Muscle layer of colon (tissue), 2 donors: ENCODE measurements around the gene ZNF431.
A peak's percentile ranks its signal among the peaks of the same experiment; 100 is the strongest.
"Not testable (repeated sequence)": the region's sequence is repeated elsewhere in the genome, so short reads cannot be mapped to it uniquely, and the experiment has no call there.

ENCODE experiments used
- H3K27ac ChIP-seq: one replicate; pipeline ENCODE4 v1.7.0; 2013; ENCODE audit warnings: low read depth, mild to moderate bottlenecking, low read length, moderate library complexity
- H3K27me3 ChIP-seq, 2 donors: one replicate each; pipeline ENCODE4 v1.7.0; 2013; ENCODE audit warnings: low read length in 2 of 2, mild to moderate bottlenecking in 2 of 2; ENCODE audit not compliant: insufficient read depth in 2 of 2, control insufficient read depth in 1 of 2
- H3K36me3 ChIP-seq: one replicate; pipeline ENCODE4 v1.7.0; 2013; ENCODE audit warnings: mild to moderate bottlenecking, low read length; ENCODE audit not compliant: insufficient read depth
- H3K4me1 ChIP-seq: one replicate; pipeline ENCODE4 v1.7.0; 2013; ENCODE audit warnings: mild to moderate bottlenecking, low read length; ENCODE audit not compliant: insufficient read depth
- H3K4me3 ChIP-seq, 2 donors: one replicate each; pipeline ENCODE4 v1.7.0; 2013; ENCODE audit warnings: low read length in 2 of 2, low read depth in 1 of 2, mild to moderate bottlenecking in 1 of 2, moderate library complexity in 1 of 2
- H3K9ac ChIP-seq: one replicate; pipeline ENCODE4 v1.7.0; 2013; ENCODE audit warnings: low read length
- H3K9me3 ChIP-seq: one replicate; pipeline ENCODE4 v1.7.0; 2013; ENCODE audit warnings: mild to moderate bottlenecking, low read length
- donor health status: abdominal sarcoma.
- donor health status: Adenocarcinoma of cecum.

The ZNF431 gene

DNA sequence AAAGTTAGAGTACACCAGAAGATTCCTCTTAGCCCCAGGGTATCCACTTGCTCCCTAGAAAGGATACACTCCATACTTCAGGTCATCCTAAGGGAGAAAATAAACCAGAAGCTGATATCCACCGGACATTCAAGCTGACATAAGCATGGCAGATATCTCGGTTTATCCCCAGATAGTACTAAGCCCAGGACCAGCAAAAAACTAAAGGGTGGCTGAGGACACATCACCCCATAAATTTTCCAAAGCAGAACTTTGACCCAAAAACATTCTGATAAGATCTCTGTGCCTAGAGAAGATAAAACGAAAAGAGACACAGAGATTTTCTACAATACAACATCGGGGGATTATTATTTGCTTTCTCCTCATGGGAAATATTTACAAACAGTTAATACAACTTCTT, 13.9 kb upstream of the ZNF431 start:
- Histone ChIP-seq H3K36me3 (no peaks in the 10 kb centered on the region), H3K4me1 (no peaks in the 10 kb centered on the region), H3K9me3 (no peaks in the 10 kb centered on the region), H3K4me3 (no peak overlapping the region), H3K27ac (no peak overlapping the region), H3K27me3 (no peaks in the 10 kb centered on the region), H3K9ac (no peak overlapping the region)

DNA sequence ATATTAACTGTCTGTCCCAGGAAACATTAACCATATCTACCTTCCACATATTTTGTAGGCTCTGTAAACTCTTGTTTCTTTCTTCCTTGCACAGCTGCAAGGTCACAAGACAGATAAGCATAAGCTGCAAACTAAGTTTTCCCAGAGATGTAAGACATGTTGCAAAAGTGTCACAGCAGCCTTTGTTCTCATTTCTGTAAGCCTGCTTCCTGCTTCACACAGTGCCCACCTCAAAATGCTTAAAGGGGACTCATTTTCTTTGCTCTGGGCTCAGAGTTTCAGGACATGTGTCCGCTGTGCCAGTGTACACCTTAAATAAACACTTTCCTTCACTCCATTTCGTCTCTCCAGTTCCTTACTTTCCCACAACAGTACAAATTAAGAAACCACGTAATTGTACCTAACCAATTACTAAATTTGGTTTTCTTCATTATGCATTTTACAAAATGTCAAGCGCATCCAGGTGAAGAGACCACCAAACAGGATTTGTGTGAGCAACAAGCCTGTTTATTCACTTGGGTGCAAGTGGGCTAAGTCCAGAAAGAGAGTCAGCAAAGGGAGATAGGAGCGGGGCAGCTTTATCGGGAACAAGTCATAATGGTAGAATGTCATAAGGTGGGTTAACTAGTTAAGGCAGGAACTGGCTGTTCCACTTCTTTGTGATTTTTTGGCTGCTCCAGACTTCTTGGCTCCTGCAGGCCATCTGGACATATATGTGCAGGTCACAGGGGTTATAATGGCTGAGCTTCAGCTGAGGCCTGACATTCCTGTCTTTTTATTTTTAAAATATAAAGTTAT, 12.7 kb upstream of the ZNF431 start:
- H3K9ac ChIP-seq, result no peak overlapping the region
- no peak overlapping the region for H3K27ac ChIP-seq
- H3K4me3 ChIP-seq, result no peak overlapping the region
- no peaks in the 10 kb centered on the region for H3K9me3 ChIP-seq
- no peaks in the 10 kb centered on the region for H3K4me1 ChIP-seq
- no peaks in the 10 kb centered on the region for H3K36me3 ChIP-seq
- no peaks in the 10 kb centered on the region for H3K27me3 ChIP-seq

DNA sequence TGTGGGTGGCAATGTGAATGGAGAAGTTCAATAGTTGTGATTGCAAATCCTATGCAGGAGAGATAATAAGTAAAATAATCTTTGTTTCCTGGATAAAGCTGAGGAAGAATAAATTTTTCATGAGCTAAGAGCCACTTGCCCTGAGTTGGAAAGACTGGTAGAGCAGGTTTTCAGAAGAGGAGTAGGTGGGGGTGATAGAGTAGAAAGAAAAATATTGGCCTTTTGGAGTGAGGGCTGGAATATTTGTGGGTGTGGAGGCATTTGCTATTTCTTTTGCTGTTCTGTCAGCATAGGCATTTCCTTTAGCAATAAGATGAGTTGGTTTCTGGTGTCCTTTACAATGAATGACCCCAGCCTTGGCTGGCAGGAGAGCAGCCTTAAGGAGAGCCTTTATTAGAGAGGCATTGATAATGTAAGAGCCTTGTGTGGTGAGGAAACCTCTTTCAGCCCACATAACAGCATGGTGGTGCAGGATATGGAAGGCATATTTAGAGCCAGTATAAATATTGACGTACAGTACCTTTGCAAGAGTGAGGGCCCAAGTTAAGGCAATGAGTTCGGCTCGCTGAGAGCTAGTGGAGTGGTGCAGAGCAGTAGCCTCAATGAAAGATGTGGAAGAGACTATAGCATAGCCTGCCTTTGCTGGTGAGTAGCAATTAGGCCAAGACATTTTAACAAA, 11.6 kb upstream of the ZNF431 start:
- no peaks in the 10 kb centered on the region for H3K36me3 ChIP-seq
- no peaks in the 10 kb centered on the region for H3K9me3 ChIP-seq
- H3K27ac ChIP-seq, result no peak overlapping the region
- H3K4me1 ChIP-seq, result no peaks in the 10 kb centered on the region
- no peak overlapping the region for H3K4me3 ChIP-seq
- H3K27me3 ChIP-seq, result no peaks in the 10 kb centered on the region
- no peak overlapping the region for H3K9ac ChIP-seq

DNA sequence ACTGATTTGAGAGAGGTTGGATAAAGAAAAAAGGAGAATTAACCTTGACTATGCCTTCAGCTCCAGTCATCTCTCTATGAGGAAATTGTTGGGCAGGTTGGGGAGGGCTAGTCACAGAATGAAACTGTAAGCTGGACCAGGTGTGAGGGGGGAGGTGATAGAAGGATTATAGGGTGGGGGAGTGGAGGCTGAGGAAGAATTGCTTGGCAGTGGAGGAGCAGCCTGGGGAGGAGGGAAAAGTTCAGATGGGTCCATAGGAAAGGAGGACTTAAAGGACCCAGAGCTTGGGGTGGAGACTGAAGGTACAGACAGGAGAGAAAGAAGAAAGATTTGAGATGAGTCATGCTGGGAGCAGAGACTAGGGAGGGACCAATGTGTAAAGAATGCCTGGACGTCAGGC, 8.2 kb upstream of the ZNF431 start:
- H3K27me3 ChIP-seq, result no peaks in the 10 kb centered on the region
- no peak overlapping the region for H3K27ac ChIP-seq
- no peaks in the 10 kb centered on the region for H3K9me3 ChIP-seq
- no peaks in the 10 kb centered on the region for H3K4me1 ChIP-seq
- H3K36me3 ChIP-seq, result no peaks in the 10 kb centered on the region
- H3K4me3 ChIP-seq, result no peak overlapping the region
- H3K9ac ChIP-seq, result no peak overlapping the region

DNA sequence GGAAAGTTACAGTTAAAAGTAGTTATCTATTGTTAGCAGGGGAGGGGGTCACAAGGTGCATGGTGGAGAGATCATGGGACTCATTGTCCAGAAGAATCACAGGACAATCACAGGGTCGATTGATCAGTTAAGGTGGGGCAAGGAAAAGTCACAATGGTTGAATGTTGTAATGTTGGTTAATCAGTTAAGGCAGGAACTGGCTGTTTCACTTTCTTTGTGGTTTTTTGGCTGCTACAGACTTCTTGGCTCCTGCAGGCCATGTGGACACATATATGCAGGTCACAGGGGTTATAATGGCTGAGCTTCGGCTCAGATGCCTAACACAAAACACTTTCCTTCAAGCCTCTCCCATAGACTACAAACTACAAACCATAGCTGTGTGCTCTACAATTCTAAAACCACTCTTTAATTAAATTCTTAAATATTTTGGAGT, 6.9 kb upstream of the ZNF431 start:
- H3K9ac ChIP-seq, result no peak overlapping the region
- H3K27ac ChIP-seq, result no peak overlapping the region
- H3K4me1 ChIP-seq, result no peaks in the 10 kb centered on the region
- no peaks in the 10 kb centered on the region for H3K9me3 ChIP-seq
- H3K4me3 ChIP-seq, result no peak overlapping the region
- H3K27me3 ChIP-seq, result no peaks in the 10 kb centered on the region
- H3K36me3 ChIP-seq, result no peaks in the 10 kb centered on the region

DNA sequence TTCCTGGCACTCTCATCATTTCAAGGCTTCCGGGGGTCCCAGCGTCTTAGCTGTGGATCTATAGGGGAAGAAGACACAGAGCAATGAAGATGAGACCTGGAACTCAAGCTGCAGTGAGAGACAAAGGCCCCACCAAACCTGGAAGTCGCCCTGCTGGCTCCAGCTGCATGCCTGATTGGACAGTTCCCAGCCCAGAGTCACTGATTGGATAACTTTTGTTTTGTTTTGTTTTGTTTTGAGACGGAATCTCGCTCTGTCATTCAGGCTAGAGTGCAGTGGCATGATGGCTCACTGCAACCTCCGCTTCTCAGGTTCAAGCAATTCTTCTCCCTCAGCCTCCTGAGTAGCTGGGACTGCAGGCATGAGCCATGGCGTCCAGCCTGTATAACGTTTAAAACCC, 6.4 kb upstream of the ZNF431 start:
- H3K4me3 ChIP-seq, result no peak overlapping the region
- no peak overlapping the region for H3K9ac ChIP-seq
- no peaks in the 10 kb centered on the region for H3K4me1 ChIP-seq
- H3K27me3 ChIP-seq, result no peaks in the 10 kb centered on the region
- H3K9me3 ChIP-seq, result no peaks in the 10 kb centered on the region
- no peak overlapping the region for H3K27ac ChIP-seq
- H3K36me3 ChIP-seq, result no peaks in the 10 kb centered on the region

DNA sequence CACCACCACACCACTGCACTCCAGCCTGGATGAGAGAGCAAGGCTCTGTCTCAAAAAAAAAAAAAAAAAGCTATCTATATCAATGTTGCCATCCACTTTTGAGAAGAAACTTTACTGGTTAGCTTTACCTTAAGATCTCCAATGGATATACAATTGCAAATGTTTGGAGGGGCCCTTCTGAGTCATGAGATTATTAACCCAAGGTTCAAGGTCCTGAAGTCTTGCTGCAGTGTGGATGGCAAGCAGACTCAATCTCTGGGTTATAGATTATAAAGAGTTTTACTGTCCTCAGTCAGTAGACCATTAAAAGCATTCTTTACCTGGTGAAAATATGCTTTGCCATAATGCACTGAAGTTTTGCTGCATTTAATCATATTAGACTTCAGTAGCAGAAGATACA, 3.7 kb upstream of the ZNF431 start:
- Histone ChIP-seq H3K9ac (no peak overlapping the region), H3K4me3 (no peak overlapping the region), H3K9me3 (no peaks in the 10 kb centered on the region), H3K27me3 (no peaks in the 10 kb centered on the region), H3K27ac (no peak overlapping the region), H3K4me1 (peaks cover 6% of the 10 kb centered on the region), H3K36me3 (no peaks in the 10 kb centered on the region)

DNA sequence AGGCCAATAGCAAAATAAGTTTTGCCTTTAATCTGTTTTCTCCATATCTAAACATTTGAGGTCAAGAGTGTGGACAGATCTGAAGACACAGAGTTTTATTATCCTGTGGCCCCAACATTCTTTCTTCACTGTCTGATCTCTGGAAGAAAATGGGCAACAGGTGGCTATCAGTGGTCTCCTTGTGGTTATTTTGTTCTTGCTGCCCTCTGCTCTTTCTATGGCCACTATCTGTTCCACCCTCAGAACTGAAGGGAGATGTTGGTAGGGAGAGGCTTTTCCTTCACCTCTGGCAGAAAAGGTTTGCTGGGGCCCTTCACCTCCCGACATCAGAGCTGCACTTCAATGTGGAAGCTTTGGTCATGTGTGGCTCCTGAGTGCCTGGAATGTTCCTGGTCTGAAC, 834 bp upstream of the ZNF431 start:
- H3K9ac ChIP-seq, H3K4me3 ChIP-seq, H3K27ac ChIP-seq: not testable (repeated sequence)

DNA sequence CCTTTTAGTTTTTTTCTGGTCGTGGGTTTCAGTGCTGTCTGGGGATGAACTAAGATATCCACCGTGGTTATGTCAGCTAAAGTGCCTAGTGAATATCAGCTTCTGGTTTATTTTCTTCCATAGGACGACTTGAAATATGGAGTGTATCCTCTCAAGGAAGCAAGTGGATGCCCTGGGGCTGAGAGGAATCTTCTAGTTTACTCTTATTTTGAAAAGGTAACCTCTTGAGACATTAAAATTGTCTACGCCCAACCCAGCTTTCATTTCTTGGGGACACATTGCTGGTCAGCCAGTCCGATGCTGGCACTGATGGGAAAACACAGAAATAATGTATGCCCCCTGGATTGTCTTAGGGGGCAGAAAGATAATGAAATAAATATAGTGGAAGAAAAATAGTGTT, 1.6 kb downstream of the ZNF431 start:
- Histone ChIP-seq H3K27ac (no peak overlapping the region), H3K4me3 (no peak overlapping the region), H3K27me3 (no peaks in the 10 kb centered on the region), H3K9ac (no peak overlapping the region), H3K9me3 (no peaks in the 10 kb centered on the region), H3K4me1 (peaks cover 6% of the 10 kb centered on the region), H3K36me3 (peaks cover 5% of the 10 kb centered on the region)

More for the DNA sequence above, 834 bp upstream of the ZNF431 start:
- H3K9me3 ChIP-seq, H3K4me1 ChIP-seq, H3K27me3 ChIP-seq, H3K36me3 ChIP-seq: not testable (repeated sequence)

DNA sequence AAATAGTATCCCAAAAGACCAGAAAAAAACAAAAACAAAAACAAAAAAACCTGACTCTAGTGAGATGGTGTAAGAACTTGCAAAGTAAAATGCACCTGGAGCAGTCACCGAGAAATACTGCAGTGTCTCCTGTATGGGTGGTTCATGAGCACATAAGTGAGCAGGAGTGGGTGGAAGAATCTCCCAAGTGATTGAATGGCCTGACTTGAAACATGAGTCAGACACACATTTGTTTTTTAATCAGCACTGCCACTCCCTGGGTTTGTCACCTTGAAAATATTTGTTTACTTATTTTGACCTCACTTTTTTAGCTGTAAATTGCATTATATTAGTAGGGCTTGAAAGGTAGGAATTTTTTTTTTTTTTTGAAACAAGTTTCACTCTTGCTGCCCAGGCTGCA, 2.0 kb downstream of the ZNF431 start:
- Histone ChIP-seq H3K4me3 (no peak overlapping the region), H3K9me3 (no peaks in the 10 kb centered on the region), H3K4me1 (peaks cover 11% of the 10 kb centered on the region), H3K36me3 (peaks cover 5% of the 10 kb centered on the region), H3K27ac (no peak overlapping the region), H3K9ac (no peak overlapping the region), H3K27me3 (no peaks in the 10 kb centered on the region)

DNA sequence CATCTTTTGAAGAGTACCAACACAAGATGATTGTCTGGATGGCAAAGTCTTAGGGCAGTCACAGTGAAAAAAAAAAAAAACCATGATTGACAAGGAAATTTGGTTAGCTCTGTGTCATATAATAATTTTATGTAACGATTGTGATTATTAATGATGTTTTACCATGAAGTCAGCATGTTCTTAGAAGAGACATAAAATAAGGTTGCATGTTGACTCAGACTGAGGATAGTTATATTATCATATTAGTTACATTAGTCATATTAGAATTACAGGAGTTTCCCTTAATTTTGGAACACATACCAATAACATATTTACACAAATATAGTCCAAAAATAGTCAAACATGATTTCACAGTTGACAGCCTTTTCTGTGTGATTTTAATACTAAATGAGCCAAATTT, 5.7 kb downstream of the ZNF431 start:
- Histone ChIP-seq H3K36me3 (peaks cover 27% of the 10 kb centered on the region), H3K27me3 (no peaks in the 10 kb centered on the region), H3K9me3 (no peaks in the 10 kb centered on the region), H3K4me3 (no peak overlapping the region), H3K9ac (no peak overlapping the region), H3K27ac (no peak overlapping the region), H3K4me1 (peaks cover 25% of the 10 kb centered on the region)

DNA sequence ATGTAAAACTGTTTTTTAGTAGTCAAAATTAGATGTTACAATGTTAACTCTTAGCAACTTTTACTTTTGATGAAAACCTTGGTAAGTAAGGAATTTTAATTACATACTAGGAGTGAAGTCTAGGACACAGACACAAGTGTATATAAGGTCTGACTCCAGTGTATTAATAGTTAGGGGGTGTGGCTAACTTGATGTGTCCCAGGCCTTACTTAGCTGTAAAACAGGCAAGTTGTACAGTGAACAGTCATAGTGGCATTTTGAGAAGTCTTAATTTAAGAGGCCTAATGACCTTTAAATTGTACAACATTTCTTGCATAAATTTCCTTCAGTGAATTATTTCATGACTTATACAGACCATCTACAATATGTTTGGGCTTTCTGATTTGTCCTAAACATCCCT, 6.8 kb downstream of the ZNF431 start:
- H3K36me3 ChIP-seq, result peaks cover 34% of the 10 kb centered on the region
- H3K27ac ChIP-seq, result peak overlapping the region; percentile 52
- H3K4me1 ChIP-seq, result peaks cover 20% of the 10 kb centered on the region
- no peak overlapping the region for H3K4me3 ChIP-seq
- no peaks in the 10 kb centered on the region for H3K27me3 ChIP-seq
- H3K9me3 ChIP-seq, result no peaks in the 10 kb centered on the region
- H3K9ac ChIP-seq, result no peak overlapping the region
